T-helper 9 cell (primary cell): ENCODE measurements around the gene CLEC7A.

Source experiments
- DNase-seq: peaks from one replicate; pipeline ENCODE4 v3.0.0-alpha.2; 2020

The CLEC7A gene

GRCh38 chr12:10088955-10089900, 40.8 kb downstream of the CLEC7A start:
- DNase-seq = no peak

GRCh38 chr12:10088031-10088430, 42.0 kb downstream of the CLEC7A start:
- no peak for DNase-seq

GRCh38 chr12:10086387-10086786, 43.6 kb downstream of the CLEC7A start:
- DNase-seq = no peak

GRCh38 chr12:10084733-10085132, 45.3 kb downstream of the CLEC7A start:
- no peak for DNase-seq

- no peak for DNase-seq
These were observed 47.7 kb downstream of the CLEC7A start for GRCh38 chr12:10082117-10082874.

GRCh38 chr12:10075451-10075850, 54.5 kb downstream of the CLEC7A start:
- no peak for DNase-seq

- no peak for DNase-seq
These were observed 56.7 kb downstream of the CLEC7A start for GRCh38 chr12:10073261-10073660.

- no peak for DNase-seq
These were observed 57.9 kb downstream of the CLEC7A start for GRCh38 chr12:10072131-10072530.

GRCh38 chr12:10070380-10070779, 59.6 kb downstream of the CLEC7A start:
- DNase-seq = no peak

GRCh38 chr12:10069976-10070375, 60.0 kb downstream of the CLEC7A start:
- no peak for DNase-seq

- DNase-seq = no peak
These were observed 60.9 kb downstream of the CLEC7A start for GRCh38 chr12:10069099-10069498.

GRCh38 chr12:10068644-10069043, 61.4 kb downstream of the CLEC7A start:
- no peak for DNase-seq

- DNase-seq = no peak
These were observed 62.1 kb downstream of the CLEC7A start for GRCh38 chr12:10067942-10068341.

- DNase-seq = no peak
These were observed 62.7 kb downstream of the CLEC7A start for GRCh38 chr12:10067264-10067663.
